ENCODE data around the gene ATG13.
"Not testable (repeated sequence)": the region's sequence is repeated elsewhere in the genome, so short reads cannot be mapped to it uniquely, and the experiment has no call there.

The ATG13 gene

DNA sequence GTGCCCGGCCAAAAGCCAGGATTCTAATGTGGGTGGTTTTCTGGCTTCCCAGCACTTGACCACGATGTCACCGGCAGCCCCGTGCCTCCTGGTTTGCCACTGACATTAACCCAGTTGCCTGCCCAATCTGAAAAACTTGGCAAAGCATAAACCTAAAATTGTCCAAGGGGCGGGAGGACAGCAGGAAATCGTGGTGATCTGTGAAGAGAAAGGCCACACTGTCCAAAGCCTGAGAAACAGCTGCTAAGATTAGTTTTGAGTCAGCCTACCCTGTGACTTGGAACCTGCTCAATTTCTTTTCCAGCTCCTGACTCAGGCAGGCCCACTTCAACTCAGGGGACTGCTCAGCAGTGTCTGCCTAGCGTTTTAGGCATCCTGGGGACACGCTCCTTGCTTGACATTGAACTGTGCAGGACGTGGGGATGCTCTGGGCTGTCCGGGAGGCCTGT, 93.5 kb downstream of the ATG13 start:
- Histone ChIP-seq H3K23ac (ENCODE audit: low read length in 2 of 2) (no peak overlapping the region), H3K14ac (ENCODE audit: low read length in 2 of 2) (no peak overlapping the region), H3K27me3 (ENCODE audit: control insufficient read depth in 1 of 2, insufficient read depth in 1 of 2, low read length in 2 of 2) (no peaks in the 10 kb centered on the region), H2BK15ac (ENCODE audit: low read depth, poor library complexity, severe bottlenecking) (no peak overlapping the region), H2BK120ac (ENCODE audit: low read depth, low read length) (no peak overlapping the region), H4K91ac (ENCODE audit: low read length) (peak overlapping the region; percentile 74), H2BK12ac (ENCODE audit: low read length in 2 of 2) (peak overlapping the region in 1 of 2 experiments; percentile 64), H3K4ac (ENCODE audit: low read depth in 1 of 2, low read length in 2 of 2) (no peak overlapping the region), H2BK5ac (ENCODE audit: low read depth, low read length, poor library complexity, severe bottlenecking) (no peak overlapping the region), H3K9me3 (ENCODE audit: control insufficient read depth, low read length) (no peaks in the 10 kb centered on the region), H4K8ac (ENCODE audit: low read length) (peak overlapping the region; percentile 28), H3K4me1 (ENCODE audit: control insufficient read depth, insufficient read depth, low read depth, low read length) (peaks cover 11% of the 10 kb centered on the region), H3K18ac (ENCODE audit: low read depth in 1 of 2, low read length in 2 of 2) (peak overlapping the region in 1 of 2 experiments; percentile 74), H2AK5ac (ENCODE audit: low read length, severe bottlenecking) (peak overlapping the region; percentile 81), H3K4me2 (ENCODE audit: low read length, poor library complexity, severe bottlenecking) (no peak overlapping the region), H3K36me3 (ENCODE audit: control insufficient read depth in 1 of 2, insufficient read depth in 2 of 2, low read depth in 1 of 2, low read length in 2 of 2) (peaks cover 19 to 29% of the 10 kb centered on the region in 2 experiments), H2AFZ (ENCODE audit: low read depth, low read length) (no peak overlapping the region), H3K4me3 (ENCODE audit: insufficient read depth in 1 of 2, low read depth in 1 of 2, low read length in 2 of 2) (no peak overlapping the region), H3K9ac (ENCODE audit: low read length) (peak overlapping the region; percentile 80), H3K27ac (ENCODE audit: low read length, poor library complexity, severe bottlenecking) (no peak overlapping the region), H3K79me1 (replicated peaks; ENCODE audit: low read length, poor library complexity, severe bottlenecking) (peaks cover 10% of the 10 kb centered on the region)
- peak; percentile 83 for DNase-seq
- WGBS = 91% methylated on average over 10 of the region's 10 CpGs

- Histone ChIP-seq H3K27me3 (ENCODE audit: control insufficient read depth in 1 of 2, insufficient read depth in 1 of 2, low read length in 2 of 2) (no peaks in the 10 kb centered on the region), H2BK15ac (ENCODE audit: low read depth, poor library complexity, severe bottlenecking) (no peak overlapping the region), H3K4ac (ENCODE audit: low read depth in 1 of 2, low read length in 2 of 2) (no peak overlapping the region), H3K4me2 (ENCODE audit: low read length, poor library complexity, severe bottlenecking) (no peak overlapping the region), H4K91ac (ENCODE audit: low read length) (peak overlapping the region; percentile 74), H2BK5ac (ENCODE audit: low read depth, low read length, poor library complexity, severe bottlenecking) (no peak overlapping the region), H3K14ac (ENCODE audit: low read length in 2 of 2) (no peak overlapping the region), H3K9me3 (ENCODE audit: control insufficient read depth, low read length) (no peaks in the 10 kb centered on the region), H3K23ac (ENCODE audit: low read length in 2 of 2) (no peak overlapping the region), H3K27ac (ENCODE audit: low read length, poor library complexity, severe bottlenecking) (no peak overlapping the region), H4K8ac (ENCODE audit: low read length) (peak overlapping the region; percentile 1), H2BK12ac (ENCODE audit: low read length in 2 of 2) (peak overlapping the region in 1 of 2 experiments; percentile 64), H3K18ac (ENCODE audit: low read depth in 1 of 2, low read length in 2 of 2) (peak overlapping the region in 1 of 2 experiments; percentile 74), H2BK120ac (ENCODE audit: low read depth, low read length) (no peak overlapping the region), H3K36me3 (ENCODE audit: control insufficient read depth in 1 of 2, insufficient read depth in 2 of 2, low read depth in 1 of 2, low read length in 2 of 2) (peaks cover 16 to 25% of the 10 kb centered on the region in 2 experiments), H3K4me3 (ENCODE audit: insufficient read depth in 1 of 2, low read depth in 1 of 2, low read length in 2 of 2) (no peak overlapping the region), H3K79me1 (replicated peaks; ENCODE audit: low read length, poor library complexity, severe bottlenecking) (peaks cover 8% of the 10 kb centered on the region), H2AFZ (ENCODE audit: low read depth, low read length) (no peak overlapping the region), H2AK5ac (ENCODE audit: low read length, severe bottlenecking) (peak overlapping the region; percentile 81), H3K4me1 (ENCODE audit: control insufficient read depth, insufficient read depth, low read depth, low read length) (peaks cover 11% of the 10 kb centered on the region), H3K9ac (ENCODE audit: low read length) (peak overlapping the region; percentile 80)
- no peak for DNase-seq
- WGBS = 89% methylated on average over 5 of the region's 5 CpGs
These were observed 94.0 kb downstream of the ATG13 start for GRCh38 chr11:46711303-46711702.

DNA sequence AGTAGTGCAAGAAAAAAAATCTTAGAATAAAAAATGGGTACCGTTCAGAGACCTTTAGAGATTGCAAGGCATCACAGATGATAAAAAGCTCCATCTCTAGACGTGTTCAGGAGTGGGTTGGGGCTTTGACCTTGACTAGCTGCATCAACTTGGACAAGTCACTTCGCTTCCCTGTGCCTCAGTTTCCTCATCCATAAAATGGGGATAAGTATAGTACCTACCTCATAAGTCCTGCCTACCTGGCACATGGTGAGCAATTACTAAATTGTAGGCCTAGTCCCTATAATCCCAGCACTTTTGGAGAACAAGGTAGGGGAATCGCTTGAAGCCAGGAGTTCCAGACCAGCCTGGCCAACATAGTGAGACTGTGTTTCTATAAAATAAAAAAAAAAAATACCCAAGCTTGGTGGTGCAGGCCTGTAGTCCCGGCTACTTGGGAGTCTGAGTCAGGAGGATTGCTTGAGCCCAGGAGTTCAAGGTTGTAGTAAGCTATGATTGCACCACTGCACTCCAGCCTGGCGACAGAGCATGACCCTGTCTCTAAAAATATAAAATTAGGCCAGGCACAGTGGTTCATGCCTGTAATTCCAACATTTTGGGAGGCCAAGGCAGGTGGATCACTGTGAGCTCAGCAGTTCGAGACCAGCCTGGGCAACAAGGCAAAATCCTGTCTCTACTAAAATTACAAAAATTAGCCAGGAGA, 95.7 kb downstream of the ATG13 start:
- Histone ChIP-seq H3K4me1 (ENCODE audit: control insufficient read depth, insufficient read depth, low read depth, low read length) (peaks cover 12% of the 10 kb centered on the region), H3K4me2 (ENCODE audit: low read length, poor library complexity, severe bottlenecking) (no peak overlapping the region), H2AFZ (ENCODE audit: low read depth, low read length) (no peak overlapping the region), H4K91ac (ENCODE audit: low read length) (no peak overlapping the region), H3K27me3 (ENCODE audit: control insufficient read depth in 1 of 2, insufficient read depth in 1 of 2, low read length in 2 of 2) (no peaks in the 10 kb centered on the region), H2BK15ac (ENCODE audit: low read depth, poor library complexity, severe bottlenecking) (peak overlapping the region; percentile 86), H2BK12ac (ENCODE audit: low read length in 2 of 2) (no peak overlapping the region), H3K4ac (ENCODE audit: low read depth in 1 of 2, low read length in 2 of 2) (no peak overlapping the region), H2AK5ac (ENCODE audit: low read length, severe bottlenecking) (no peak overlapping the region), H3K9me3 (ENCODE audit: control insufficient read depth, low read length) (no peaks in the 10 kb centered on the region), H2BK5ac (ENCODE audit: low read depth, low read length, poor library complexity, severe bottlenecking) (no peak overlapping the region), H3K23ac (ENCODE audit: low read length in 2 of 2) (no peak overlapping the region), H3K14ac (ENCODE audit: low read length in 2 of 2) (no peak overlapping the region), H3K18ac (ENCODE audit: low read depth in 1 of 2, low read length in 2 of 2) (no peak overlapping the region), H2BK120ac (ENCODE audit: low read depth, low read length) (no peak overlapping the region), H3K27ac (ENCODE audit: low read length, poor library complexity, severe bottlenecking) (no peak overlapping the region), H3K4me3 (ENCODE audit: insufficient read depth in 1 of 2, low read depth in 1 of 2, low read length in 2 of 2) (no peak overlapping the region), H3K9ac (ENCODE audit: low read length) (no peak overlapping the region), H3K79me1 (replicated peaks; ENCODE audit: low read length, poor library complexity, severe bottlenecking) (peaks cover 2% of the 10 kb centered on the region), H4K8ac (ENCODE audit: low read length) (no peak overlapping the region), H3K36me3 (ENCODE audit: control insufficient read depth in 1 of 2, insufficient read depth in 2 of 2, low read depth in 1 of 2, low read length in 2 of 2) (peaks cover 0 to 12% of the 10 kb centered on the region in 2 experiments)
- 92% methylated on average over 6 of the region's 7 CpGs for WGBS
- DNase-seq = peak; percentile 14

- H3K4me3 ChIP-seq (ENCODE audit: insufficient read depth in 1 of 2, low read depth in 1 of 2, low read length in 2 of 2); H4K91ac ChIP-seq (ENCODE audit: low read length); H3K4me2 ChIP-seq (ENCODE audit: low read length, poor library complexity, severe bottlenecking); H3K36me3 ChIP-seq (ENCODE audit: control insufficient read depth in 1 of 2, insufficient read depth in 2 of 2, low read depth in 1 of 2, low read length in 2 of 2); H3K27me3 ChIP-seq (ENCODE audit: control insufficient read depth in 1 of 2, insufficient read depth in 1 of 2, low read length in 2 of 2); H3K4ac ChIP-seq (ENCODE audit: low read depth in 1 of 2, low read length in 2 of 2); H3K79me1 ChIP-seq (replicated peaks; ENCODE audit: low read length, poor library complexity, severe bottlenecking); H3K9me3 ChIP-seq (ENCODE audit: control insufficient read depth, low read length); H3K9ac ChIP-seq (ENCODE audit: low read length); H4K8ac ChIP-seq (ENCODE audit: low read length); H2BK120ac ChIP-seq (ENCODE audit: low read depth, low read length); DNase-seq; H2AFZ ChIP-seq (ENCODE audit: low read depth, low read length); H2BK15ac ChIP-seq (ENCODE audit: low read depth, poor library complexity, severe bottlenecking); H3K23ac ChIP-seq (ENCODE audit: low read length in 2 of 2); H3K18ac ChIP-seq (ENCODE audit: low read depth in 1 of 2, low read length in 2 of 2); H3K27ac ChIP-seq (ENCODE audit: low read length, poor library complexity, severe bottlenecking); H2AK5ac ChIP-seq (ENCODE audit: low read length, severe bottlenecking); H2BK12ac ChIP-seq (ENCODE audit: low read length in 2 of 2); H2BK5ac ChIP-seq (ENCODE audit: low read depth, low read length, poor library complexity, severe bottlenecking); H3K14ac ChIP-seq (ENCODE audit: low read length in 2 of 2): not testable (repeated sequence)
- 100% methylated on average over 2 of the region's 2 CpGs for WGBS
- peaks cover 19% of the 10 kb centered on the region for H3K4me1 ChIP-seq (ENCODE audit: control insufficient read depth, insufficient read depth, low read depth, low read length)
These were observed 100.4 kb downstream of the ATG13 start for GRCh38 chr11:46717825-46718154.
